Stimulated activated naive CD8-positive, alpha-beta T cell treated with anti-CD3 and anti-CD28 coated beads, Interleukin-15, Interleukin-2, amounts not matched to agents 100 U/mL and 50 U/mL, for 24 hours (primary cell): ENCODE results near the gene NANOS3.
"Not testable (repeated sequence)": the region's sequence is repeated elsewhere in the genome, so short reads cannot be mapped to it uniquely, and the experiment has no call there.

ENCODE experiments used
- ATAC-seq: fragments of 150-1000 bp; cut with Tn5 transposase; one replicate; pipeline ENCODE4 v1.10.0; 2021
- DNase-seq: peaks from one replicate; pipeline ENCODE4 v3.0.0; 2021

The NANOS3 gene

GRCh38 chr19:13920940-13921747, 44.2 kb downstream of the NANOS3 start:
- peak; percentile 18 for DNase-seq
- ATAC-seq, result peak; percentile 87

- not testable (repeated sequence) for ATAC-seq, DNase-seq
Observed at GRCh38 chr19:13922118-13922517, 45.2 kb downstream of the NANOS3 start.

DNA sequence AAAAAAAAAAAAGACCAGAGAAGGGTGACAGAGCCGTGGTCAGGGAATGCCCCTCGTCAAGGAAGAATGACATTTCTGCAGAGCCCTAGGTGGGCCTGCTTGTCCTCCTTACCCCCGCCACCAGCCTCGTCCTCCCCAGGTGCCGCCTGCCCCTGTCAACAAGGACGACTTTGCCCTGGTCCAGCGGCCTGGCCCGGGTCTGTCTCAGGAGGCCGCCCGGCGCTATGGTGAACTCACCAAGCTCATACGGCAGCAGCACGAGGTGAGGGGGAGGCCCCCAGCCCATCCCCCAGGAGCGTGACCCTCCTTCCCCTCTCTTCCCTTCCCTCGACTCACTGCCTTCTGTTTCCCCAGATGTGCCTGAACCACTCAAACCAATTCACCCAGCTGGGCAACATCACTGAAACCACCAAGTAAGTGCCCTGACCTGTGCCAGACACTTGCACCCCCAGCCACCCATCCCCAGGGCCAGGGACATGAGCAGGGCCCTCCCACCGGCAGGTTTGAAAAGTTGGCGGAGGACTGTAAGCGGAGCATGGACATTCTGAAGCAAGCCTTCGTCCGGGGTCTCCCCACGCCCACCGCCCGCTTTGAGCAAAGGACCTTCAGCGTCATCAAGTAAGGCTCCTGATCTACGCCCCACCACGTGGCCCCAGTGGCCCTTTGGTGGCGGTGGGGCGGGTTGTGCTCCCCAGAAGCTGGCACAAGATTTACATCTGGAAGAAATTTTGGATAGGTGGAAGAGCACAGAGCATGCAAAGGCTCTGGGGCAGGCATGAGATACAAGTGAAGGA, 46.5 kb downstream of the NANOS3 start:
- no peak for ATAC-seq
- DNase-seq, result no peak

GRCh38 chr19:13926010-13926409, 49.1 kb downstream of the NANOS3 start:
- DNase-seq, result no peak
- no peak for ATAC-seq

GRCh38 chr19:13926715-13927114, 49.8 kb downstream of the NANOS3 start:
- ATAC-seq (no peak), DNase-seq (no peak)

DNA sequence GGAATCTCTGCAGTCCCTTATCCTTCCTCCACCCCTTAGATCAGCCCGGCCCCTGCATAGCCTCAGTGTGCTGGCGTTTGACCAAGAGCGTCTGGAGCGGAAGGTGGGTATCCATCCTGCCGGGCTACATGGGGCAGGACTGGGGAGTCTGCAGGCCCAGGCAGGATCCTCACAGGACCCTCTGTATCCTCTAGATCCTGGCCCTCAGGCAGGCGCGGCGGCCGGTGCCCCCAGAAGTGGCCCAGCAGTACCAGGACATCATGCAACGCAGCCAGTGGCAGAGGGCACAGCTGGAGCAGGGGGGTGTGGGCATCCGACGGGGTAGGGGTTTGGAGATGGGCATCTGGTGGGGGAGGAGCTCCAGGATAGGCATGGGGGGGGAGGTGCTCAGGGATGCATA, 52.4 kb downstream of the NANOS3 start:
- ATAC-seq (no peak), DNase-seq (no peak)

DNA sequence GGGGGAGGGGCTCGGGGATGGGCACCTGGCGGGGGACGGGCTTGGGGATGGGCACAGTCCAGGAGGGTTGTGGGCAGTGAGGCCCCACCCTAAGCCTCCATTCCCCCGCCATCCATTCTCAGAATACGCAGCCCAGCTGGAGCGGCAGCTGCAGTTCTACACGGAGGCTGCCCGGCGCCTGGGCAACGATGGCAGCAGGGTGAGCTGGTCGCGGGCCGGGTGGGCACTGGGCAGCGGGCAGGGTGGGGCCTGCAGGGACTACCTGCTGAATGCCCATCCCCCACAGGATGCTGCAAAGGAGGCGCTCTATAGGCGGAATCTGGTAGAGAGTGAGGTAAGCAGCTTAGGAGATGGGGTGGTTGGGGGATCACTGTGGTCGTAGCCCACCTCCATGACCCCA, 53.0 kb downstream of the NANOS3 start:
- DNase-seq (no peak), ATAC-seq (no peak)
